A673 (cell line): Measurements from ENCODE around the gene SLC40A1. TPM values are rescaled to one million over a fixed set of nuclear protein-coding genes. Genes with fewer than 3 reads are reported as not detected.

ENCODE experiments used
- BruUV-seq: library from RNA; stranded (reverse); fragments of 400-500 nt; replicated peaks from 2 replicates; lab custom pipeline; 2021; lab: Mats Ljungman, UMichigan
- CTCF ChIA-PET: fragments of 300-600 bp; sonication (Branson Sonifier 250); formaldehyde crosslinking; loops from one replicate; lab custom pipeline; 2022; ENCODE audit warnings: antibody characterized with exemption; lab: Charles Lee
- POLR2A ChIA-PET: fragments of 300-600 bp; sonication (Branson Sonifier 250); formaldehyde crosslinking; loops from one replicate; lab custom pipeline; 2022; ENCODE audit warnings: antibody characterized with exemption; ENCODE audit not compliant: low non-redundant PET; lab: Charles Lee
- DNase-seq: peaks from one replicate; pipeline ENCODE4 v3.0.0-alpha.2; 2015; ENCODE audit warnings: low spot score
- H3K27ac ChIP-seq: fragments of 200-600 bp; sonication (generic); 2 replicates; pipeline ENCODE4 v1.5.1; 2016; ENCODE audit warnings: mixed run types, low read depth, mild to moderate bottlenecking, mixed read lengths, antibody characterized with exemption, low read length; ENCODE audit not compliant: poor library complexity, severe bottlenecking
- H3K27me3 ChIP-seq: fragments of 200-600 bp; sonication (generic); replicated peaks from 2 replicates; pipeline ENCODE4 v1.6.1; 2017; ENCODE audit warnings: mixed run types, low read depth, mild to moderate bottlenecking, mixed read lengths, antibody characterized with exemption, low read length; ENCODE audit not compliant: insufficient read depth, poor library complexity
- H3K36me3 ChIP-seq: fragments of 200-600 bp; sonication (generic); 2 replicates; pipeline ENCODE4 v1.6.1; 2016; ENCODE audit warnings: mixed run types, mild to moderate bottlenecking, mixed read lengths, antibody characterized with exemption, low read length; ENCODE audit not compliant: insufficient read depth, poor library complexity, severe bottlenecking
- H3K4me1 ChIP-seq: fragments of 200-600 bp; sonication (generic); 2 replicates; pipeline ENCODE4 v1.6.1; 2017; ENCODE audit warnings: mixed run types, mild to moderate bottlenecking, mixed read lengths, antibody characterized with exemption, low read length; ENCODE audit not compliant: insufficient read depth, poor library complexity, severe bottlenecking
- H3K4me3 ChIP-seq: fragments of 200-600 bp; sonication (generic); 2 replicates; pipeline ENCODE4 v1.5.1; 2016; ENCODE audit warnings: low read depth, mixed run types, mild to moderate bottlenecking, mixed read lengths, low read length; ENCODE audit not compliant: poor library complexity, severe bottlenecking
- H3K9me3 ChIP-seq: fragments of 200-600 bp; sonication (generic); 2 replicates; pipeline ENCODE4 v1.6.1; 2016; ENCODE audit warnings: mixed run types, low read depth, mild to moderate bottlenecking, mixed read lengths, antibody characterized with exemption, low read length; ENCODE audit not compliant: poor library complexity, severe bottlenecking
- CTCF ChIP-seq: fragments of 300-800, 200-600 bp; sonication (generic); conservative IDR thresholded peaks from 2 replicates; pipeline ENCODE4 v1.5.1; 2017; ENCODE audit warnings: low read depth, mild to moderate bottlenecking, antibody characterized with exemption, low read length, moderate library complexity, mixed read lengths
- EZH2 ChIP-seq: fragments of 200-600 bp; sonication (generic); IDR thresholded peaks from 2 replicates; pipeline ENCODE4 v1.6.1; 2017; ENCODE audit warnings: borderline replicate concordance, low read depth, mild to moderate bottlenecking, mixed read lengths, antibody characterized with exemption, low read length; ENCODE audit not compliant: poor library complexity, severe bottlenecking
- intact Hi-C: fragments of 100-400 bp; cut with micrococcal nuclease; formaldehyde crosslinking; loops from one replicate; pipeline ENCODE4 v1.10.0; 2022; ENCODE audit not compliant: unreplicated experiment
- total RNA-seq: library from RNA; stranded (reverse); gene quantifications from 2 replicates; pipeline ENCODE4 v1.2.3, GENCODE V29; 2021

Gene SLC40A1
- total RNA-seq, 1 experiment from 2014 or later: 1.9 TPM

DNA sequence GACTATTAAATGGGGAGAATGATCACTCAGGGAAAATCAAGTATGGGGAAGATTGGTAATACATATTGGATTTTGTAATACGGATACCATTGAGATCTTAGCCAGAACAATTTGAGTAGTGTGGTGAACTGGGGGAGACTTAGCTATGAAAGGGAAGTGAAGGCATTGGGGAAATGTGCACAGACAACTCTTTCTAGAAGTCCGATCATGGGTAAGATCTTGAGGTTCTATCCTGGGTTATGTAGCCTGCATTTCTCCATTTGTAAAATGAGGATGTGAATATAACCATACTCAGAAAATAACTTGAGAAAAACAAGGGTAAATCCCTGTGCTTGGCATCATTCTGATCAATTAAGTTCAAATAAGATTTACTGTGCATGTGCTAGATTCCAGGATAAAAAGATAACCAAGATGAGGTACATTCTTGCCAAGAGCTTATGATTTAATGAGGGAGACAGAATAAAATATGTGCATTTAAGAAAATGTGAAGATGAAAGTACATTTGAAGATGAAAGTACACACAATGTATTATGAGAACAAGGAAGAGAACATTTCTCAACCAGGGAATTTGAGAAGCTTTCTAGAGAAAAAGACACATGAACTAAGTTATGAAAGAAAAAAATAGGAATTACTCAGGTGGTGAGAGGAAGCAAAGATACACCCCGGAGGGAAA, 49.5 kb downstream of the SLC40A1 start:
- no peak for DNase-seq
- ChIA-PET CTCF (no interaction called here), POLR2A (interaction anchor here (0.5 kb wide), 1 partner anchor 220 kb away, joined by 3 read pairs; no protein-coding TSS in a partner anchor)
- intact Hi-C loops: no loop called here
- Histone ChIP-seq H3K36me3 (no peaks in the 10 kb centered on the region), H3K4me1 (peaks cover 5% of the 10 kb centered on the region), H3K4me3 (no peak overlapping the region), H3K27me3 (no peaks in the 10 kb centered on the region), H3K27ac (no peak overlapping the region), H3K9me3 (no peaks in the 10 kb centered on the region)
- no TSS peak for BruUV-seq
- TF ChIP-seq CTCF (no peak), EZH2 (no peak)

DNA sequence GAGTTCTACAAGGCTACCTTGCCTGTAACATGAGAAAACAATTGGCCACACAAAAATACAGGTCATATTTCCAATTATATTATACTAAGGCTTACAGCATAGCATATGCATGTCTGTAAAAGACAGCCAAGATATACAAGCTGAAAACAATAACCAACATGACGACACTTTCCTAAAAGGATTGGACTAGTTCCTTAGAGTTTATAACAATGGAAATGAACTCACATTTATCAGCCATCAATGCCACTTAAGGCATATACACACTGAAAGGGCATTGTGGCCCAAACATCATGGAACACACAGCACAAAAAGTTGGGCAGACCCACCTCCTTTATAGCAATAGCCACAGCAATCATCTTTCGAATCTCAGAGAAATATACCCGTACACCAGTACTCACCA, 52.0 kb downstream of the SLC40A1 start:
- intact Hi-C loops: no loop called here
- Histone ChIP-seq H3K4me3 (no peak overlapping the region), H3K27ac (no peak overlapping the region), H3K36me3 (no peaks in the 10 kb centered on the region), H3K27me3 (no peaks in the 10 kb centered on the region), H3K4me1 (peaks cover 5% of the 10 kb centered on the region), H3K9me3 (no peaks in the 10 kb centered on the region)
- CTCF ChIA-PET: no interaction called here
- no peak for TF ChIP-seq EZH2
- TF ChIP-seq CTCF: no peak
- POLR2A ChIA-PET: interaction anchor here (0.6 kb wide), 1 partner anchor 14 kb away, joined by 4 read pairs; no protein-coding TSS in a partner anchor
- no TSS peak for BruUV-seq
- DNase-seq: no peak

GRCh38 chr2:189527812-189528592, 52.6 kb downstream of the SLC40A1 start:
- Histone ChIP-seq H3K9me3 (no peaks in the 10 kb centered on the region), H3K27ac (no peak overlapping the region), H3K27me3 (no peaks in the 10 kb centered on the region), H3K36me3 (no peaks in the 10 kb centered on the region), H3K4me3 (no peak overlapping the region), H3K4me1 (peaks cover 5% of the 10 kb centered on the region)
- intact Hi-C loops: no loop called here
- TF ChIP-seq CTCF: no peak
- no peak for TF ChIP-seq EZH2
- BruUV-seq: no TSS peak
- ChIA-PET POLR2A (interaction anchor here (0.6 kb wide), 1 partner anchor 13 kb away, joined by 4 read pairs; no protein-coding TSS in a partner anchor), CTCF (no interaction called here)
- DNase-seq: no peak
